Ishikawa (cell line): ENCODE results near the gene NACAD.

ENCODE experiments used
- CREB1 ChIP-seq: IDR thresholded peaks from 2 replicates; pipeline ENCODE4 v1.6.1; 2012; ENCODE audit warnings: low read depth
- EGR1 ChIP-seq: IDR thresholded peaks from 2 replicates; pipeline ENCODE4 v1.6.1; 2012
- EP300 ChIP-seq: IDR thresholded peaks from 2 replicates; pipeline ENCODE4 v1.6.1; 2012; ENCODE audit warnings: borderline replicate concordance
- NFIC ChIP-seq: IDR thresholded peaks from 2 replicates; pipeline ENCODE4 v1.6.1; 2012
- RAD21 ChIP-seq: IDR thresholded peaks from 2 replicates; pipeline ENCODE4 v1.6.1; 2012; ENCODE audit warnings: low read depth
- TAF1 ChIP-seq: IDR thresholded peaks from 2 replicates; pipeline ENCODE4 v1.6.1; 2012; ENCODE audit warnings: low read depth, mild to moderate bottlenecking
- TCF12 ChIP-seq: IDR thresholded peaks from 2 replicates; pipeline ENCODE4 v1.6.1; 2012; ENCODE audit warnings: low read depth
- TEAD4 ChIP-seq: IDR thresholded peaks from 2 replicates; pipeline ENCODE4 v1.6.1; 2012
- YY1 ChIP-seq: IDR thresholded peaks from 2 replicates; pipeline ENCODE4 v1.6.1; 2012; ENCODE audit warnings: low read depth
- ZBTB7A ChIP-seq: IDR thresholded peaks from 2 replicates; pipeline ENCODE4 v1.6.1; 2012; ENCODE audit warnings: low read depth
- TF ChIP-seq, protein P1 (sequence below): IDR thresholded peaks from 2 replicates; pipeline ENCODE4 v1.6.1; 2012
- TF ChIP-seq, protein P2 (sequence below): IDR thresholded peaks from 2 replicates; pipeline ENCODE4 v1.6.1; 2012; ENCODE audit warnings: low read depth, mild to moderate bottlenecking
- TF ChIP-seq, protein P3 (sequence below): IDR thresholded peaks from 2 replicates; pipeline ENCODE4 v1.6.1; 2012

DNA sequence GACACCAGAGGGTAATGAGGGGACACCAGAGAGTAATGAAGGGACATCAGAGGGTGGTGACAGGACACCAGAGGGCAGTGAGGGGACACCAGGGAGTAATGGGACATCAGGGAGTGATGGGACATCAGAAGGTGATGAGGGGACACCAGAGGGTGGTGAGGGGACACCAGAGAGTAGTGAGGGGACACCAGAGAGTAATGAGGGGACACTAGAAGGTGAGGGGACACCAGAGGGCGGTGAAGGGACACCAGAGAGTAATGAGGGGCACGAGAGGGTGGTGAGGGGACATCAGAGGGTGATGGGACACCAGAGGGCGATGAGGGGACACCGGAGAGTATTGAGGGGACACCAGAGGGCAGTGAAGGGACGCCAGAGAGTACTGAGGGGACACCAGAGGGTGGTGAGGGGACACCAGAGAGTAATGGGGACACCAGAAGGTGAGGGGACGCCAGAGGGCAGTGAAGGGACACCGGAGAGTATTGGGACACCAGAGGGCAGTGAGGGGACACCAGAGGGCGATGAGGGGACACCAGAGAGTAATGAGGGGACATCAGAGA lies 10.6 kb downstream of the NACAD start:
- TF ChIP-seq CREB1 (no peak), ZBTB7A (no peak), NFIC (no peak), EGR1 (no peak), TEAD4 (no peak), EP300 (no peak), RAD21 (no peak), YY1 (no peak), TCF12 (no peak), TAF1 (no peak)
- TF ChIP-seq, protein P1, sequence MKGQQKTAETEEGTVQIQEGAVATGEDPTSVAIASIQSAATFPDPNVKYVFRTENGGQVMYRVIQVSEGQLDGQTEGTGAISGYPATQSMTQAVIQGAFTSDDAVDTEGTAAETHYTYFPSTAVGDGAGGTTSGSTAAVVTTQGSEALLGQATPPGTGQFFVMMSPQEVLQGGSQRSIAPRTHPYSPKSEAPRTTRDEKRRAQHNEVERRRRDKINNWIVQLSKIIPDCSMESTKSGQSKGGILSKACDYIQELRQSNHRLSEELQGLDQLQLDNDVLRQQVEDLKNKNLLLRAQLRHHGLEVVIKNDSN, result no peak
- TF ChIP-seq, protein P2, sequence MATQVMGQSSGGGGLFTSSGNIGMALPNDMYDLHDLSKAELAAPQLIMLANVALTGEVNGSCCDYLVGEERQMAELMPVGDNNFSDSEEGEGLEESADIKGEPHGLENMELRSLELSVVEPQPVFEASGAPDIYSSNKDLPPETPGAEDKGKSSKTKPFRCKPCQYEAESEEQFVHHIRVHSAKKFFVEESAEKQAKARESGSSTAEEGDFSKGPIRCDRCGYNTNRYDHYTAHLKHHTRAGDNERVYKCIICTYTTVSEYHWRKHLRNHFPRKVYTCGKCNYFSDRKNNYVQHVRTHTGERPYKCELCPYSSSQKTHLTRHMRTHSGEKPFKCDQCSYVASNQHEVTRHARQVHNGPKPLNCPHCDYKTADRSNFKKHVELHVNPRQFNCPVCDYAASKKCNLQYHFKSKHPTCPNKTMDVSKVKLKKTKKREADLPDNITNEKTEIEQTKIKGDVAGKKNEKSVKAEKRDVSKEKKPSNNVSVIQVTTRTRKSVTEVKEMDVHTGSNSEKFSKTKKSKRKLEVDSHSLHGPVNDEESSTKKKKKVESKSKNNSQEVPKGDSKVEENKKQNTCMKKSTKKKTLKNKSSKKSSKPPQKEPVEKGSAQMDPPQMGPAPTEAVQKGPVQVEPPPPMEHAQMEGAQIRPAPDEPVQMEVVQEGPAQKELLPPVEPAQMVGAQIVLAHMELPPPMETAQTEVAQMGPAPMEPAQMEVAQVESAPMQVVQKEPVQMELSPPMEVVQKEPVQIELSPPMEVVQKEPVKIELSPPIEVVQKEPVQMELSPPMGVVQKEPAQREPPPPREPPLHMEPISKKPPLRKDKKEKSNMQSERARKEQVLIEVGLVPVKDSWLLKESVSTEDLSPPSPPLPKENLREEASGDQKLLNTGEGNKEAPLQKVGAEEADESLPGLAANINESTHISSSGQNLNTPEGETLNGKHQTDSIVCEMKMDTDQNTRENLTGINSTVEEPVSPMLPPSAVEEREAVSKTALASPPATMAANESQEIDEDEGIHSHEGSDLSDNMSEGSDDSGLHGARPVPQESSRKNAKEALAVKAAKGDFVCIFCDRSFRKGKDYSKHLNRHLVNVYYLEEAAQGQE, result no peak
- TF ChIP-seq, protein P3, sequence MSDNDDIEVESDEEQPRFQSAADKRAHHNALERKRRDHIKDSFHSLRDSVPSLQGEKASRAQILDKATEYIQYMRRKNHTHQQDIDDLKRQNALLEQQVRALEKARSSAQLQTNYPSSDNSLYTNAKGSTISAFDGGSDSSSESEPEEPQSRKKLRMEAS, result no peak
